HepG2 (cell line): ENCODE data around the gene ZNF77. TPM values are rescaled to one million over a fixed set of nuclear protein-coding genes. Genes with fewer than 3 reads are reported as not detected.

ENCODE experiments used
- ARNTL ChIP-seq: sonication (generic); formaldehyde crosslinking; IDR thresholded peaks from 2 replicates; pipeline ENCODE4 v1.4.0; 2020; ENCODE audit warnings: mild to moderate bottlenecking, missing genetic modification reagents
- ATRX ChIP-seq: sonication (generic); formaldehyde crosslinking; IDR thresholded peaks from 2 replicates; pipeline ENCODE4 v1.4.0; 2020; ENCODE audit warnings: missing genetic modification reagents, borderline replicate concordance
- BHLHE40 ChIP-seq: IDR thresholded peaks from 2 replicates; pipeline ENCODE4 v1.6.1; 2011; ENCODE audit warnings: low read length, improper control_type of control experiment
- HBP1 ChIP-seq: IDR thresholded peaks from 2 replicates; pipeline ENCODE4 v1.6.1; 2016; ENCODE audit warnings: low read depth, control low read depth
- MAZ ChIP-seq, 2 experiments: sonication (generic) in 1 of 2; formaldehyde crosslinking in 1 of 2; IDR thresholded peaks; 2 replicates each; pipeline versions ENCODE4 v1.5.0 to v1.6.1; 2012 to 2020; ENCODE audit warnings: low read depth in 2 of 2, mild to moderate bottlenecking in 2 of 2, borderline replicate concordance in 1 of 2, improper control_type of control experiment in 1 of 2, low read length in 1 of 2, missing genetic modification reagents in 1 of 2, moderate library complexity in 1 of 2
- MED8 ChIP-seq: sonication (generic); formaldehyde crosslinking; IDR thresholded peaks from 2 replicates; pipeline ENCODE4 v1.8.1; 2023; ENCODE audit warnings: mild to moderate bottlenecking, missing genetic modification reagents; ENCODE audit not compliant: insufficient replicate concordance
- NFE2L1 ChIP-seq: sonication (generic); formaldehyde crosslinking; IDR thresholded peaks from 2 replicates; pipeline ENCODE4 v1.4.0; 2020; ENCODE audit warnings: missing genetic modification reagents, mild to moderate bottlenecking, borderline replicate concordance
- PPARG ChIP-seq: conservative IDR thresholded peaks from 2 replicates; pipeline ENCODE4 v1.6.1; 2016; ENCODE audit warnings: missing biosample characterization, missing genetic modification reagents
- RAD51 ChIP-seq: fragments of 450-650 bp; IDR thresholded peaks from 2 replicates; pipeline ENCODE4 v1.6.1; 2016; ENCODE audit warnings: borderline replicate concordance
- RERE ChIP-seq: IDR thresholded peaks from 2 replicates; pipeline ENCODE4 v1.6.1; 2016; ENCODE audit warnings: low read depth, missing genetic modification reagents, missing compliant biosample characterization
- RFX5 ChIP-seq: IDR thresholded peaks from 2 replicates; pipeline ENCODE4 v1.6.1; 2011; ENCODE audit warnings: low read depth, low read length, improper control_type of control experiment
- SIN3A ChIP-seq: IDR thresholded peaks from 2 replicates; pipeline ENCODE4 v1.6.1; 2011; ENCODE audit warnings: low read depth, mild to moderate bottlenecking, control low read depth, low read length, borderline replicate concordance
- SKI ChIP-seq: fragments of 450-650 bp; IDR thresholded peaks from one replicate; pipeline ENCODE4 v1.6.1; 2018; ENCODE audit warnings: mild to moderate bottlenecking; ENCODE audit not compliant: partially characterized antibody
- SRF ChIP-seq: IDR thresholded peaks from 2 replicates; pipeline ENCODE4 v1.6.1; 2011; ENCODE audit warnings: mild to moderate bottlenecking, low read depth, low read length, moderate library complexity
- TFDP1 ChIP-seq: IDR thresholded peaks from 2 replicates; pipeline ENCODE4 v1.6.1; 2016; ENCODE audit warnings: missing compliant biosample characterization, missing genetic modification reagents, borderline replicate concordance
- ZBTB7B ChIP-seq: sonication (generic); formaldehyde crosslinking; IDR thresholded peaks from 2 replicates; pipeline ENCODE4 v1.4.0; 2020; ENCODE audit warnings: missing genetic modification reagents
- ZNF230 ChIP-seq: sonication (generic); formaldehyde crosslinking; IDR thresholded peaks from 2 replicates; pipeline ENCODE4 v1.4.0; 2020; ENCODE audit warnings: mild to moderate bottlenecking, missing genetic modification reagents
- ZNF263 ChIP-seq: sonication (generic); formaldehyde crosslinking; IDR thresholded peaks from 2 replicates; pipeline ENCODE4 v1.4.0; 2020; ENCODE audit warnings: missing genetic modification reagents
- ZNF333 ChIP-seq: sonication (generic); formaldehyde crosslinking; IDR thresholded peaks from 2 replicates; pipeline ENCODE4 v1.4.0; 2020; ENCODE audit warnings: mild to moderate bottlenecking, missing genetic modification reagents, borderline replicate concordance
- ZNF432 ChIP-seq: sonication (generic); formaldehyde crosslinking; IDR thresholded peaks from 2 replicates; pipeline ENCODE4 v1.5.0; 2020; ENCODE audit warnings: missing genetic modification reagents, mild to moderate bottlenecking, borderline replicate concordance
- ZNF607 ChIP-seq: sonication (generic); formaldehyde crosslinking; IDR thresholded peaks from 2 replicates; pipeline ENCODE4 v1.5.1; 2020; ENCODE audit warnings: missing genetic modification reagents, mild to moderate bottlenecking, borderline replicate concordance
- ZNF772 ChIP-seq: sonication (generic); formaldehyde crosslinking; IDR thresholded peaks from 2 replicates; pipeline ENCODE4 v1.5.0; 2020; ENCODE audit warnings: mild to moderate bottlenecking, missing genetic modification reagents
- polyA plus RNA-seq, 8 experiments: library from polyadenylated mRNA; depleted of rRNA in 3 of 8; stranded (reverse) in 7 of 8; unstranded in 1 of 8; fragments of >200 nt; fragmentation: Illumina TruSeq in 4 of 8; extraction: Trizol in 4 of 8; gene quantifications; 2 replicates each; pipeline versions ENCODE4 v1.2.1 to v1.2.3, GENCODE V29; 2011 to 2016; ENCODE audit warnings: low read depth in 4 of 8, missing spikeins in 1 of 8, mixed read lengths in 1 of 8; ENCODE audit not compliant: insufficient read depth in 1 of 8
- total RNA-seq, 5 experiments: library from RNA; depleted of rRNA; stranded (reverse); fragments of >200 nt; fragmentation: Illumina TruSeq; extraction: Trizol; gene quantifications; 2 replicates each; pipeline ENCODE4 v1.2.3, GENCODE V29; 2016; ENCODE audit warnings: low read depth in 1 of 5

The ZNF77 gene
- total and polyA plus RNA-seq, 2 of the 13 experiments (the other 11 are each of a cell fraction or from before 2014, with no cell fraction given): 7.1 to 11.5 TPM

- TF ChIP-seq ZNF230: 0 out of 2 replicates have a peak, but pooled peaks have one; percentile 41
- peak; percentile 90 for TF ChIP-seq MAZ (IDR thresholded peaks at IDR 0.05; ENCODE audit: borderline replicate concordance, low read depth, low read length)
- peak; percentile 87 for TF ChIP-seq MAZ (CRISPR knock-in tag; IDR thresholded peaks at IDR 0.05; ENCODE audit: low read depth)
- 0 out of 2 replicates have a peak, but pooled peaks have one; percentile 85 for TF ChIP-seq ZNF607 (CRISPR knock-in tag)
- TF ChIP-seq ZNF263 (CRISPR knock-in tag): no peak
- 0 out of 2 replicates have a peak, but pooled peaks have one; percentile 38 for TF ChIP-seq ZBTB7B
- peak; percentile 99 for TF ChIP-seq ARNTL (CRISPR knock-in tag)
- TF ChIP-seq RERE (CRISPR knock-in tag): 0 out of 2 replicates have a peak, but pooled peaks have one; percentile 52
- peak; percentile 82 for TF ChIP-seq SIN3A
- peak; percentile 27; the same call in 1 of the 2 replicates for TF ChIP-seq ZNF772 (CRISPR knock-in tag)
- TF ChIP-seq RFX5: peak; percentile 33; the same call in 1 of the 2 replicates
- TF ChIP-seq ZNF333 (CRISPR knock-in tag): peak; percentile 48; the same call in 1 of the 2 replicates
- TF ChIP-seq TFDP1: peak; percentile 65; the same call in 1 of the 2 replicates
- peak; percentile 14 for TF ChIP-seq SKI
- TF ChIP-seq PPARG (CRISPR knock-in tag): no peak
- TF ChIP-seq BHLHE40: peak; percentile 97
- no peak for TF ChIP-seq ATRX (CRISPR knock-in tag)
- no peak for TF ChIP-seq NFE2L1 (CRISPR knock-in tag)
- peak; percentile 69 for TF ChIP-seq RAD51
- TF ChIP-seq HBP1 (CRISPR knock-in tag): peak; percentile 80; the same call in 1 of the 2 replicates
- TF ChIP-seq MED8: peak; percentile 61
- TF ChIP-seq ZNF432 (CRISPR knock-in tag): no peak
- no peak for TF ChIP-seq SRF
These were observed 32.4 kb upstream of the ZNF77 start, which contains the start of gene TLE6 (continued) for GRCh38 chr19:2977001-2977745.
